Lower leg skin (tissue), 3 donors: ENCODE measurements around the gene CACFD1.

Source experiments
- CTCF ChIP-seq, 3 donors: fragments of 450-650 bp; IDR thresholded peaks; one replicate each; pipeline ENCODE4 v1.5.1; 2016; ENCODE audit warnings: antibody characterized with exemption in 3 of 3, mild to moderate bottlenecking in 3 of 3, moderate library complexity in 2 of 3
- POLR2A ChIP-seq, 2 donors: fragments of 450-650 bp; IDR thresholded peaks; one replicate each; pipeline ENCODE4 v1.6.1; 2016 to 2017; ENCODE audit warnings: antibody characterized with exemption in 2 of 2, mild to moderate bottlenecking in 1 of 2, moderate library complexity in 1 of 2

DNA sequence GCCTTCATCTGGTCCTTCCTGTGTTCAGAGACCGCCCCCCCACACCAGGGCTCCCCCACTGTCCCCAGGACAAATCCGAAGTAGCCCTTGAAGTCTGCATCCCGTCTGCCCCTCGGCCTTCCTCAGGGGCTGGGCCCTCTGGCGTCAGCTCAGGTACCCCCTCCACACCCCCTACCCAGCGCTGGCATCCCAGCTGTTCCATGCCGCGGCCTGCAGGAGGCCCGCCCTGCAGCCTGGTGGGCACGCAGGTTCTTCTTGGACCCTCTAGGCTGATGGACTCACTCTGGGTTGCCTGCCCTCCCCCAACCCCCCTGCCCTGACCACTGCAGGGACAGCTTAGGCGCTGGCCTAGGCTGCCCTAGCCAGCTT, 12.5 kb downstream of the CACFD1 start:
- TF ChIP-seq CTCF (IDR thresholded peaks at IDR 0.05): no peak
- TF ChIP-seq POLR2A (IDR thresholded peaks at IDR 0.05): no peak
